ENCODE data around the gene SORBS1. TPM values are rescaled to one million over a fixed set of nuclear protein-coding genes. Genes with fewer than 3 reads are reported as not detected.

The SORBS1 gene
- total RNA-seq, 4 donors from 2014 or later, result 92.2 to 308 (median 150) TPM

- TF ChIP-seq POLR2AphosphoS5 (IDR thresholded peaks at IDR 0.05) (no peak), POLR2A (IDR thresholded peaks at IDR 0.05) (no peak), CTCF (IDR thresholded peaks at IDR 0.05) (no peak), EP300 (IDR thresholded peaks at IDR 0.05; ENCODE audit: low read depth) (no peak)
- Histone ChIP-seq H3K4me1 (peaks cover 15 to 58% (median 39%) of the 10 kb centered on the region in 4 donors), H3K36me3 (no peaks in the 10 kb centered on the region), H3K4me3 (no peak overlapping the region), H3K27me3 (no peaks in the 10 kb centered on the region), H3K9me3 (no peaks in the 10 kb centered on the region), H3K27ac (peak overlapping the region; percentile 47 to 95 (median 92))
- DNase-seq, result no peak
- WGBS, 2 donors (ENCODE audit: low coverage in 1 of 2), result 44 to 51% methylated on average over 9 to 10 of the region's 10 CpGs
- intact Hi-C loops (cut with DNase I; ENCODE audit: low total_unique reads) (no loop called here), in situ Hi-C loops (cut with MboI; ENCODE audit: low pct_ligation_motif_present in 1 of 4, low pct_unique_long_range_greater_than_20kb in 1 of 4, low sequenced_read_pairs in 3 of 4) (no loop called here)
Measured at GRCh38 chr10:95550073-95550672, 11.0 kb downstream of the SORBS1 start.

- H3K4me3 ChIP-seq, result no peak overlapping the region
- no peaks in the 10 kb centered on the region for H3K36me3 ChIP-seq
- no peak for DNase-seq
- peaks cover 19 to 77% (median 45%) of the 10 kb centered on the region in 4 donors for H3K4me1 ChIP-seq
- no peaks in the 10 kb centered on the region for H3K27me3 ChIP-seq
- H3K27ac ChIP-seq, result peak overlapping the region; percentile 12 to 94 (median 83)
- intact Hi-C loops (cut with DNase I; ENCODE audit: low total_unique reads) (no loop called here), in situ Hi-C loops (cut with MboI; ENCODE audit: low pct_ligation_motif_present in 1 of 4, low pct_unique_long_range_greater_than_20kb in 1 of 4, low sequenced_read_pairs in 3 of 4) (no loop called here)
- no peaks in the 10 kb centered on the region for H3K9me3 ChIP-seq
- 86% methylated on average over 3 of the region's 3 CpGs; no CpG with 5 or more reads in 1 of the 2 donors for WGBS, 2 donors (ENCODE audit: low coverage in 1 of 2)
- TF ChIP-seq POLR2AphosphoS5 (IDR thresholded peaks at IDR 0.05) (no peak), CTCF (IDR thresholded peaks at IDR 0.05) (no peak), EP300 (IDR thresholded peaks at IDR 0.05; ENCODE audit: low read depth) (no peak), POLR2A (IDR thresholded peaks at IDR 0.05) (no peak)
Measured at GRCh38 chr10:95547791-95548435, 13.3 kb downstream of the SORBS1 start.

GRCh38 chr10:95547197-95547596 is 14.0 kb downstream of the SORBS1 start:
- Histone ChIP-seq H3K27me3 (no peaks in the 10 kb centered on the region), H3K27ac (peak overlapping the region; percentile 12 to 94 (median 83)), H3K9me3 (no peaks in the 10 kb centered on the region), H3K36me3 (no peaks in the 10 kb centered on the region), H3K4me3 (no peak overlapping the region), H3K4me1 (peaks cover 21 to 77% (median 47%) of the 10 kb centered on the region in 4 donors)
- intact Hi-C loops (cut with DNase I; ENCODE audit: low total_unique reads), result no loop called here
- TF ChIP-seq EP300 (IDR thresholded peaks at IDR 0.05; ENCODE audit: low read depth) (no peak), CTCF (IDR thresholded peaks at IDR 0.05) (no peak), POLR2A (IDR thresholded peaks at IDR 0.05) (no peak), POLR2AphosphoS5 (IDR thresholded peaks at IDR 0.05) (no peak)
- 61% methylated on average over 3 of the region's 3 CpGs; no CpG with 5 or more reads in 1 of the 2 donors for WGBS, 2 donors (ENCODE audit: low coverage in 1 of 2)
- in situ Hi-C loops (cut with MboI; ENCODE audit: low pct_ligation_motif_present in 1 of 4, low pct_unique_long_range_greater_than_20kb in 1 of 4, low sequenced_read_pairs in 3 of 4), result no loop called here
- DNase-seq, result peak; percentile 31

GRCh38 chr10:95545981-95546380 is 15.2 kb downstream of the SORBS1 start:
- intact Hi-C loops (cut with DNase I; ENCODE audit: low total_unique reads) (no loop called here), in situ Hi-C loops (cut with MboI; ENCODE audit: low pct_ligation_motif_present in 1 of 4, low pct_unique_long_range_greater_than_20kb in 1 of 4, low sequenced_read_pairs in 3 of 4) (no loop called here)
- H3K4me3 ChIP-seq, result no peak overlapping the region
- H3K27ac ChIP-seq, result peak overlapping the region; percentile 74 to 94 (median 83)
- no peaks in the 10 kb centered on the region for H3K9me3 ChIP-seq
- no peaks in the 10 kb centered on the region for H3K27me3 ChIP-seq
- no peak for TF ChIP-seq POLR2A (IDR thresholded peaks at IDR 0.05)
- no peak for TF ChIP-seq CTCF (IDR thresholded peaks at IDR 0.05)
- TF ChIP-seq POLR2AphosphoS5 (IDR thresholded peaks at IDR 0.05), result no peak
- TF ChIP-seq EP300 (IDR thresholded peaks at IDR 0.05; ENCODE audit: low read depth), result no peak
- DNase-seq, result no peak
- WGBS, 2 donors (ENCODE audit: low coverage in 1 of 2), result 80 to 100% methylated on average over 2 of the region's 2 CpGs
- no peaks in the 10 kb centered on the region for H3K36me3 ChIP-seq
- peaks cover 25 to 76% (median 48%) of the 10 kb centered on the region in 4 donors for H3K4me1 ChIP-seq
